Measurements from ENCODE around the gene CISD3. TPM values are rescaled to one million over a fixed set of nuclear protein-coding genes. Genes with fewer than 3 reads are reported as not detected.

Gene CISD3
- total and polyA plus RNA-seq, 2 of the 4 experiments (the other 2 are of a cell fraction), result 1.3 to 14.1 TPM

- in situ Hi-C loops (cut with MboI; ENCODE audit: low sequenced_read_pairs), result no loop called here
- no peak overlapping the region for H2BK120ac ChIP-seq (ENCODE audit: low read depth, low read length)
- H3K4ac ChIP-seq (ENCODE audit: low read depth, low read length), result no peak overlapping the region
- no peaks in the 10 kb centered on the region; the same call in 1 of the 2 replicates for H3K4me1 ChIP-seq (ENCODE audit: control insufficient read depth, insufficient read depth, low read length)
- no peak overlapping the region for H3K18ac ChIP-seq (ENCODE audit: low read depth, low read length)
- BruUV-seq (replicated peaks), result no TSS peak
- H4K8ac ChIP-seq (ENCODE audit: low read depth in 2 of 2, low read length in 2 of 2), result no peak overlapping the region
- peaks cover 59% of the 10 kb centered on the region for H3K36me3 ChIP-seq (ENCODE audit: control insufficient read depth, insufficient read depth, low read length)
- H2BK5ac ChIP-seq (ENCODE audit: low read depth, low read length, poor library complexity, severe bottlenecking), result no peak overlapping the region
- H3K9ac ChIP-seq (ENCODE audit: low read depth, low read length), result no peak overlapping the region
- no peak for ATAC-seq (ENCODE audit: low read depth)
- no peaks in the 10 kb centered on the region for H4K20me1 ChIP-seq (ENCODE audit: insufficient read depth, low read length)
- no peak overlapping the region for H3K56ac ChIP-seq (ENCODE audit: extremely low read depth, insufficient read depth, low read length)
- no peaks in the 10 kb centered on the region for H3K9me1 ChIP-seq (ENCODE audit: insufficient read depth, low read length)
- 76% methylated on average over 13 of the region's 39 CpGs; no CpG with 5 or more reads in 1 of the 2 experiments for WGBS, 2 experiments (ENCODE audit: extremely low coverage in 2 of 2, insufficient read length in 1 of 2)
- TF ChIP-seq SMC3 (IDR thresholded peaks at IDR 0.05; ENCODE audit: low read depth, low read length) (no peak), CEBPB (IDR thresholded peaks at IDR 0.05; ENCODE audit: low read depth, low read length) (no peak), MAZ (IDR thresholded peaks at IDR 0.05; ENCODE audit: borderline replicate concordance, low read depth, low read length) (no peak), FOS (IDR thresholded peaks at IDR 0.05; ENCODE audit: low read depth, low read length) (no peak), CTCF (conservative IDR thresholded peaks at IDR 0.05; ENCODE audit: low read depth, low read length) (no peak), RAD21 (IDR thresholded peaks at IDR 0.05; ENCODE audit: low read length) (no peak), BHLHE40 (IDR thresholded peaks at IDR 0.05; ENCODE audit: low read depth, low read length) (no peak), RCOR1 (IDR thresholded peaks at IDR 0.05; ENCODE audit: insufficient replicate concordance, low read length) (no peak), MXI1 (IDR thresholded peaks at IDR 0.05; ENCODE audit: borderline replicate concordance, low read depth, low read length) (no peak), POLR2A (IDR thresholded peaks at IDR 0.05; ENCODE audit: low read depth, low read length) (no peak), CHD1 (IDR thresholded peaks at IDR 0.05; ENCODE audit: low read depth, low read length) (no peak), RFX5 (IDR thresholded peaks at IDR 0.05; ENCODE audit: low read depth, low read length) (no peak), ELK1 (IDR thresholded peaks at IDR 0.05; ENCODE audit: borderline replicate concordance, low read depth, low read length) (no peak), NFE2L2 (IDR thresholded peaks at IDR 0.05; ENCODE audit: low read depth, low read length) (no peak), MAFK (IDR thresholded peaks at IDR 0.05; ENCODE audit: low read depth, low read length) (no peak)
- TF ChIP-seq, protein P1, sequence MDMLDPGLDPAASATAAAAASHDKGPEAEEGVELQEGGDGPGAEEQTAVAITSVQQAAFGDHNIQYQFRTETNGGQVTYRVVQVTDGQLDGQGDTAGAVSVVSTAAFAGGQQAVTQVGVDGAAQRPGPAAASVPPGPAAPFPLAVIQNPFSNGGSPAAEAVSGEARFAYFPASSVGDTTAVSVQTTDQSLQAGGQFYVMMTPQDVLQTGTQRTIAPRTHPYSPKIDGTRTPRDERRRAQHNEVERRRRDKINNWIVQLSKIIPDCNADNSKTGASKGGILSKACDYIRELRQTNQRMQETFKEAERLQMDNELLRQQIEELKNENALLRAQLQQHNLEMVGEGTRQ (IDR thresholded peaks at IDR 0.05; ENCODE audit: low read depth, low read length), result no peak
- no peak overlapping the region for H3K27ac ChIP-seq (ENCODE audit: insufficient read depth, low read length)
- H3K4me2 ChIP-seq (ENCODE audit: low read depth, low read length), result no peak overlapping the region
- ChIA-PET POLR2A (ENCODE audit: unreplicated experiment) (no interaction called here), CTCF (no interaction called here)
- no peak overlapping the region for H3K23ac ChIP-seq (ENCODE audit: low read depth, low read length)
- no peak overlapping the region for H2AK9ac ChIP-seq (replicated peaks; ENCODE audit: low read depth, low read length, poor library complexity)
- intact Hi-C loops (cut with micrococcal nuclease), result no loop called here
- no peak overlapping the region for H4K5ac ChIP-seq (ENCODE audit: low read depth, low read length)
- no peak overlapping the region for H2AK5ac ChIP-seq (ENCODE audit: low read depth, low read length)
- DNase-seq, result no peak
- H3K27me3 ChIP-seq (ENCODE audit: control insufficient read depth, insufficient read depth, low read length), result no peaks in the 10 kb centered on the region
- dilution Hi-C loops (cut with HindIII; ENCODE audit: low sequenced_read_pairs, unreplicated experiment), result no loop called here
- no peaks in the 10 kb centered on the region for H3K9me3 ChIP-seq (ENCODE audit: control insufficient read depth, insufficient read depth, low read length)
- H3K14ac ChIP-seq (replicated peaks; ENCODE audit: low read depth, low read length), result no peak overlapping the region
- H2BK15ac ChIP-seq (ENCODE audit: low read depth, low read length), result no peak overlapping the region
- H4K91ac ChIP-seq (ENCODE audit: insufficient read depth, low read depth, low read length), result no peak overlapping the region
- no peak overlapping the region for H3K4me3 ChIP-seq (ENCODE audit: insufficient read depth, low read depth, low read length)
- H2AFZ ChIP-seq (replicated peaks; ENCODE audit: low read length, poor library complexity), result no peak overlapping the region
- no peaks in the 10 kb centered on the region for H3K79me1 ChIP-seq (ENCODE audit: low read depth in 1 of 2, low read length in 2 of 2)
- H2BK20ac ChIP-seq (ENCODE audit: low read depth, low read length), result no peak overlapping the region
Measured at GRCh38 chr17:38719943-38720641, 10.0 kb upstream of the CISD3 start.
